ENCODE measurements around the gene NRIP2.

GRCh38 chr12:2791089-2791488 lies 43.7 kb downstream of the NRIP2 start:
- TF ChIP-seq TCF7L2 (IDR thresholded peaks at IDR 0.05; ENCODE audit: low read depth, low read length) (no peak), POLR2AphosphoS5 (IDR thresholded peaks at IDR 0.05; ENCODE audit: low read depth, low read length) (no peak)
- TF ChIP-seq, protein P1, sequence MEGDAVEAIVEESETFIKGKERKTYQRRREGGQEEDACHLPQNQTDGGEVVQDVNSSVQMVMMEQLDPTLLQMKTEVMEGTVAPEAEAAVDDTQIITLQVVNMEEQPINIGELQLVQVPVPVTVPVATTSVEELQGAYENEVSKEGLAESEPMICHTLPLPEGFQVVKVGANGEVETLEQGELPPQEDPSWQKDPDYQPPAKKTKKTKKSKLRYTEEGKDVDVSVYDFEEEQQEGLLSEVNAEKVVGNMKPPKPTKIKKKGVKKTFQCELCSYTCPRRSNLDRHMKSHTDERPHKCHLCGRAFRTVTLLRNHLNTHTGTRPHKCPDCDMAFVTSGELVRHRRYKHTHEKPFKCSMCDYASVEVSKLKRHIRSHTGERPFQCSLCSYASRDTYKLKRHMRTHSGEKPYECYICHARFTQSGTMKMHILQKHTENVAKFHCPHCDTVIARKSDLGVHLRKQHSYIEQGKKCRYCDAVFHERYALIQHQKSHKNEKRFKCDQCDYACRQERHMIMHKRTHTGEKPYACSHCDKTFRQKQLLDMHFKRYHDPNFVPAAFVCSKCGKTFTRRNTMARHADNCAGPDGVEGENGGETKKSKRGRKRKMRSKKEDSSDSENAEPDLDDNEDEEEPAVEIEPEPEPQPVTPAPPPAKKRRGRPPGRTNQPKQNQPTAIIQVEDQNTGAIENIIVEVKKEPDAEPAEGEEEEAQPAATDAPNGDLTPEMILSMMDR (IDR thresholded peaks at IDR 0.05): no peak

Measured in Panc1 (cell line).